HG03196 (cell line): ENCODE measurements around the gene SLC2A9.

ENCODE experiments used
- ATAC-seq: cut with Tn5 transposase; IDR thresholded peaks from one replicate; pipeline ENCODE4 v1.9.1; 2021; ENCODE audit not compliant: unreplicated experiment

SLC2A9 gene

GRCh38 chr4:9898596-9899305 is 122.5 kb downstream of the SLC2A9 start:
- ATAC-seq, result no peak

- ATAC-seq, result no peak
These were observed 126.0 kb downstream of the SLC2A9 start for GRCh38 chr4:9895333-9895705.

DNA sequence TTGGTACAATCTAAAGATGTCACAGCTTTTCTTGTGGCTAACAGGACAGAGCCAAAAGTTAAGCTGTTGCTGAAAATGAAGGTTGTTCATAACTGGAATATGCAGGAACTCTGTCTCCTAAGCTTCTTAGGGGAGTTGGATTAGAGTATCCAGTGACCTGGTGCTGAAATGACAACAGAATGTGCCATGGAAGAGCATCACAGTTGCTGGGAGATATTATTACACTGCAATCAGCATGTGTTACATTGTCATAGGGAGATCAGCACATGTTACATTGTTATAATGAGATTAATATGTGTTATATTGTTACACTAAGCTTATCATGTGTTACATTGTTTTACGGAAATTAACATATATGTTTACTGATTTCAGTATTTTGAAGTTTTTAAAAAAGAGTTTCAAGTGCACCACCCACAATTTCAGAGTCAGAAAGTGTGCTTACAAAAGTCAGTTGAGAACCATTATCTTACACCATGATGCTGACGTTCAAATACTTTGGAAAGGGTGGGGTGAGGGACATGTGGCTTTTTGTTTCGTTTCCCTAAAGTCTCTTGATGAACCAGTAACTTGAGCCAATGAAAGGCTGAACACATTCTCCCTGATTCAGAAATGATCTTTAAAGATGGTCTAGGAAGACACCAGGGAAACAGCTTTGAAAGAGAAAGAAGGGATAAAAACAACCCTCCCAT is 126.5 kb downstream of the SLC2A9 start:
- ATAC-seq, result no peak

DNA sequence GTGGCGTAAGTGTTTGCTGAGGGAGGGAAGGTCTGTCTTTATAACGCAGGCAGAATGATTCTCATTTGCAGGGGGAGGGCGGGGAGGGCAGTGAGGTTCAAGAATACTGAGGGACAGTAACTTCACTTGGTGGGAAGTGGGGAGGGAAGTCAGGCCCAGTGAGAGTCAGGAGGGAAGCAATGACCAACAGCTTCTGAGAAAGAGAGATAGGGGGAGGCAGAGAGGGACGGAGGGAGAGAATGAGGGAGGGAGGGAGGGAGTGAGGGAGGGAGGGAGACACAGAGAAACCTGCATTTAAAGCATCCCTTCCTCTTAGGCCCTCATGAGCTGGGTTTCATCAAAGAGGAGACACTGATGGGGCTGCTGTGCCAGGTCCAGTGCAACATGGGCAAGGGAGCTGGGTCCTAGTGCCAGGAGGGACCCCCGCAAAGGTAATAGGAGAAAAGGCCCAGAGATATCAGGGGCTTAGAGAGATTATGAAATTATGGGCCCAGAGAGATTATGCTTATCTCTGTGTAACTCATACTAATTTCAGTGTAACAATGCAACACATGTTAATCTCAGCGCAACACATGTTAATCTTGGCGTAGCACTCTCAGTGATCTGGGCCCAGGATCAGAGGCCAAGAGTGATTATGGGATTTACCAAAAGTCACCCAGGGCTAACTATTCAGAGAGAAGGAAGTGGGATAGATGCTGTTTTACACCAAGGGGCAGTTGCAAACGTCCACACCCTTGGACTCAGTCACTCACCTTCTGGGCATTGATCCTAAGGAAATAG is 127.8 kb downstream of the SLC2A9 start:
- no peak for ATAC-seq

- ATAC-seq, result no peak
These were observed 129.6 kb downstream of the SLC2A9 start for GRCh38 chr4:9891740-9892139.

DNA sequence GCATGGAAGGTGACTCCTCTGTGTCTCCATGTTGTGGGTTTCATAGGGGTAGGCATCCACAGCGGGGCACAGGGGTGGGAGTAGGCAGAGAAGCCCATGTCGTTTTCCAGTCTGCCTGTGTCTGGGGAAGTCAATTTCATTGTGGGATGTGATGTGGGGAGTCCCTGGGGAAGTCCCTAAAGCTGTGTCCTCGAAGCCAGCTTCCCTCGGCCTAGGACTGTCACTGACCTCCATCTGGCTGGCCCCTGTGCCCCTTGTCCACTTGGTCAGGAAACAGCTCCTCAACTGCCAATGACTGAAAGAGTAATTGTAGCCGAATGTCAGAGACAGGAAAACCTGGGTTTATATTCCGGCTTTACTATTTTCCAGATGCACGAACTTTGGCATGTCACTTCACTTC is 130.2 kb downstream of the SLC2A9 start:
- no peak for ATAC-seq

- ATAC-seq, result no peak
These were observed 132.0 kb downstream of the SLC2A9 start for GRCh38 chr4:9889306-9889705.

DNA sequence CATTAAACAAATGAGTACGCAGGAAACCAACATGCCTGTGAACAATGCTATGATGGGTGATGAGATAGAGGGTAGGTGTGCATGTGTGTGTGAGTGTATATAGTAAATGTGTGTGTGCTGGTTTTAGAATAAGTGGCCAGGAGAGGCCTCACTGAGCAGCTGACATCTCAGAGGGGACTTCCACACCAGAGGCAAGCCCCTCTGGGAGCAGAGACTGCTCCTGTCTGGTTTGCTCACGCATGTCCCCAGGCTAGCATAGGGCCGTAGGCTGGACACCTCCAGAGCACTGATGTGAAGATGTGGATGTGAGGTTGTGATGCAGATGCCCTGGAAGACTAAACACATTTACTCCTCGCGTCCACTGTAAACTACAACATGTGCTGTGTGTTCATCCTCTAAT is 135.3 kb downstream of the SLC2A9 start:
- no peak for ATAC-seq

GRCh38 chr4:9880406-9881197 is 140.7 kb downstream of the SLC2A9 start:
- ATAC-seq, result no peak

GRCh38 chr4:9877123-9877522 is 144.2 kb downstream of the SLC2A9 start:
- ATAC-seq, result no peak

GRCh38 chr4:9875516-9875915 is 145.8 kb downstream of the SLC2A9 start:
- no peak for ATAC-seq

- no peak for ATAC-seq
These were observed 146.9 kb downstream of the SLC2A9 start for GRCh38 chr4:9874385-9874784.

- no peak for ATAC-seq
These were observed 151.0 kb downstream of the SLC2A9 start for GRCh38 chr4:9870165-9870790.

DNA sequence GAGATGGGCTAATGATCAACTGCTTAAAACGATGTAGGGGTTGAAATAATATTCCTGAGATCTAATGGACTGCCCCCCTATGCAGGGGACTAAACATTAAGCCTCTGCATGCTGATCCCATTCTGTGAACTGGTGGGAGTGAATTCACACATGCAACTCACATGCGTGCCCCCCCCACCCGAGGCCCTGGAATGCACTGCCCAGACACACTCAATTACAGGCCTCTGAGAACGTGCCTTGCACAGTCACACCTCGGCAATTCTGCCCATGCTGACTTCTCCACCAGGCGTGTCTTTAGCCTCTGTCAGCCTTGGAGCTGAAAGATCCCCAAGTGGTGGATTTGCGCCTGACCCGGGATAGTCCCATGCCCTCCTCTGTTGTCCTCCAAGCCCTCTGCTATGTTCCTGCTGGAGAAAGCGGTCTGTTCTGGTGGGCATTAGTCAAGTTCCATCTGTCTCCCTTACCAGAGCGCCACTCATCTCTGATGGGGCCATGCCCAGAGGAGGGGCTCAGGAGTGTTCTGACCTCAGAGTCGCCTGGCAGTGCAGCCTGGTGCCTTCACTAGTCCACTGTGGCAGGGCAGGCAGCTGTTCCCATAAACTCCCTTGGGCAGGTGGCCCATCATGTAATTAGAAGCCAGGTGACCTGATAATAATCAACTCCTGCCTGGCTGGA is 153.4 kb downstream of the SLC2A9 start:
- ATAC-seq, result no peak

GRCh38 chr4:9866931-9867330 is 154.4 kb downstream of the SLC2A9 start:
- no peak for ATAC-seq

DNA sequence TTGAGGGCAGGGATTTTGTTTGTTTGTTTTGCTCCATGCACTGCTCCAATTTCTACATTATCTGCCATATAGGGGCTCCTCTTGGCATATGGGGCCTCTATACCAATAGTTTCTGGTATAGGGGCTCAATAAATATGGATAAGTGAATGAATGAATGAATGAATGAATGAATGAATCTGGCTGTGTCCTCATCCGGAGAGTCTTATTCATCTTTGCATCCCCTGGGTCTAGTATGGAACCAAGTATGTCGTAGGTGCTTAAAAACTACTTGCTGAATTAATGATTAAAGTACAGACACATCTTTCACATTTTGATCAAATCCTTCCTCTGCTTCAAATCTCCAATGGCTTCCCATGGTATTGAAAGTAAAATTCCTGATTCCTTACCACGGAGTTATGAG is 159.7 kb downstream of the SLC2A9 start:
- no peak for ATAC-seq

GRCh38 chr4:9859810-9860209 is 161.5 kb downstream of the SLC2A9 start:
- ATAC-seq, result no peak

GRCh38 chr4:9849538-9849920 is 171.8 kb downstream of the SLC2A9 start:
- ATAC-seq, result no peak

- no peak for ATAC-seq
These were observed 173.1 kb downstream of the SLC2A9 start for GRCh38 chr4:9847968-9848748.
